ENCODE data around the gene ZNF580.

The ZNF580 gene

DNA sequence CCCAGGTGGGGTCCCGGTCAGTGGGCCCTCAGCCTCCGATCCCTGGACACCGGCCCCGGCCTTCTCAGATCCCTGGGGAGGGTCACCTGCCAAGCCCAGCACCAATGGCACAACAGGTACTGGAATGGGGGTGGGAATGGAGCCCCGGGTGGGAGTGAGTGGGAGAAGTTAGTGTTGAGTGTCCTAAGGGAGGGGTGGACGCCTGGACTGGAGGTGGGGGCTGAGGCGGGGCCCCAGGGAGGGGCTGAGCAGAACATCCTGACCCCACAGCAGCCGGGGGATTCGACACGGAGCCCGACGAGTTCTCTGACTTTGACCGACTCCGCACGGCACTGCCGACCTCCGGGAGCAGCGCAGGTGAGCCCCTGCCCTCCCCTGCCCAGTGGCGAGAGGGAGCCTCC is 51.9 kb downstream of the ZNF580 start:
- Histone ChIP-seq H3K36me3 (ENCODE audit: insufficient read depth, low read length) (peaks cover 74% of the 10 kb centered on the region; the same call in 1 of the 2 replicates), H3K9me3 (ENCODE audit: insufficient read depth, low read depth, low read length) (no peaks in the 10 kb centered on the region), H3K9ac (ENCODE audit: low read depth, low read length, poor library complexity, severe bottlenecking) (no peak overlapping the region), H3K27me3 (ENCODE audit: insufficient read depth, low read length, poor library complexity, severe bottlenecking) (no peaks in the 10 kb centered on the region), H3K4me2 (ENCODE audit: low read depth, low read length, poor library complexity, severe bottlenecking) (no peak overlapping the region), H3K4me1 (ENCODE audit: insufficient read depth, low read length, poor library complexity, severe bottlenecking) (no peaks in the 10 kb centered on the region), H4K20me1 (ENCODE audit: insufficient read depth, low read length, poor library complexity, severe bottlenecking) (no peaks in the 10 kb centered on the region), H3K79me2 (ENCODE audit: insufficient read depth, low read length) (no peaks in the 10 kb centered on the region), H2AFZ (ENCODE audit: low read length) (no peak overlapping the region), H3K9me2 (replicated peaks; ENCODE audit: low read depth, low read length) (no peaks in the 10 kb centered on the region), H3F3A (ENCODE audit: low read depth) (no peaks in the 10 kb centered on the region), H3K4me3 (ENCODE audit: low read length, poor library complexity, severe bottlenecking) (no peak overlapping the region)
- TF ChIP-seq EZH2phosphoT487 (IDR thresholded peaks at IDR 0.05; ENCODE audit: borderline replicate concordance) = no peak
- TF ChIP-seq CTCF (conservative IDR thresholded peaks at IDR 0.05; ENCODE audit: low read length) = no peak

Data from Loucy (cell line).